ENCODE measurements around the gene EDNRB.

DNA sequence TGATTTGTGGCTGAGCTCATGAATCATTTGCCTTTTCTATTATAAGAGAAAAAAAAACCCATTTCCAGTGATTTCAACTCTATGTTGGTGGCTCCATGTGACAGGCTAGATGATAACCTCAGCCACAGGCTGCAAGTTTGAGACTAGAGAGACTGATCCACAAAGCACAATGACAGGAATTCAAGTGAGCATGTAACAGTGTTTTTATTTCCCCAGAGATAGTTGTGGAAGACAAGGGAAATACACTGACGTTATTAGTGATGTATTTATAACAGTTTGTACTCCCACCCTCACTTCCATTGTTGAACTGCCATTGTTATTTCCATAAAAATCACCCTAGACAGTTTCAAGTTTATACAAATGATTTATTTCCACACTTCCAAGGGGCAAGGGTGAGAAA, 27.9 kb upstream of the EDNRB start:
- TF ChIP-seq, protein P1, sequence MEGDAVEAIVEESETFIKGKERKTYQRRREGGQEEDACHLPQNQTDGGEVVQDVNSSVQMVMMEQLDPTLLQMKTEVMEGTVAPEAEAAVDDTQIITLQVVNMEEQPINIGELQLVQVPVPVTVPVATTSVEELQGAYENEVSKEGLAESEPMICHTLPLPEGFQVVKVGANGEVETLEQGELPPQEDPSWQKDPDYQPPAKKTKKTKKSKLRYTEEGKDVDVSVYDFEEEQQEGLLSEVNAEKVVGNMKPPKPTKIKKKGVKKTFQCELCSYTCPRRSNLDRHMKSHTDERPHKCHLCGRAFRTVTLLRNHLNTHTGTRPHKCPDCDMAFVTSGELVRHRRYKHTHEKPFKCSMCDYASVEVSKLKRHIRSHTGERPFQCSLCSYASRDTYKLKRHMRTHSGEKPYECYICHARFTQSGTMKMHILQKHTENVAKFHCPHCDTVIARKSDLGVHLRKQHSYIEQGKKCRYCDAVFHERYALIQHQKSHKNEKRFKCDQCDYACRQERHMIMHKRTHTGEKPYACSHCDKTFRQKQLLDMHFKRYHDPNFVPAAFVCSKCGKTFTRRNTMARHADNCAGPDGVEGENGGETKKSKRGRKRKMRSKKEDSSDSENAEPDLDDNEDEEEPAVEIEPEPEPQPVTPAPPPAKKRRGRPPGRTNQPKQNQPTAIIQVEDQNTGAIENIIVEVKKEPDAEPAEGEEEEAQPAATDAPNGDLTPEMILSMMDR (IDR thresholded peaks at IDR 0.05) = no peak
- TF ChIP-seq EP300 (IDR thresholded peaks at IDR 0.05) = no peak
